ENCODE data around the gene URM1. TPM values are rescaled to one million over a fixed set of nuclear protein-coding genes. Genes with fewer than 3 reads are reported as not detected.

URM1 gene
- total RNA-seq, 1 experiment from 2014 or later: 46.6 TPM

DNA sequence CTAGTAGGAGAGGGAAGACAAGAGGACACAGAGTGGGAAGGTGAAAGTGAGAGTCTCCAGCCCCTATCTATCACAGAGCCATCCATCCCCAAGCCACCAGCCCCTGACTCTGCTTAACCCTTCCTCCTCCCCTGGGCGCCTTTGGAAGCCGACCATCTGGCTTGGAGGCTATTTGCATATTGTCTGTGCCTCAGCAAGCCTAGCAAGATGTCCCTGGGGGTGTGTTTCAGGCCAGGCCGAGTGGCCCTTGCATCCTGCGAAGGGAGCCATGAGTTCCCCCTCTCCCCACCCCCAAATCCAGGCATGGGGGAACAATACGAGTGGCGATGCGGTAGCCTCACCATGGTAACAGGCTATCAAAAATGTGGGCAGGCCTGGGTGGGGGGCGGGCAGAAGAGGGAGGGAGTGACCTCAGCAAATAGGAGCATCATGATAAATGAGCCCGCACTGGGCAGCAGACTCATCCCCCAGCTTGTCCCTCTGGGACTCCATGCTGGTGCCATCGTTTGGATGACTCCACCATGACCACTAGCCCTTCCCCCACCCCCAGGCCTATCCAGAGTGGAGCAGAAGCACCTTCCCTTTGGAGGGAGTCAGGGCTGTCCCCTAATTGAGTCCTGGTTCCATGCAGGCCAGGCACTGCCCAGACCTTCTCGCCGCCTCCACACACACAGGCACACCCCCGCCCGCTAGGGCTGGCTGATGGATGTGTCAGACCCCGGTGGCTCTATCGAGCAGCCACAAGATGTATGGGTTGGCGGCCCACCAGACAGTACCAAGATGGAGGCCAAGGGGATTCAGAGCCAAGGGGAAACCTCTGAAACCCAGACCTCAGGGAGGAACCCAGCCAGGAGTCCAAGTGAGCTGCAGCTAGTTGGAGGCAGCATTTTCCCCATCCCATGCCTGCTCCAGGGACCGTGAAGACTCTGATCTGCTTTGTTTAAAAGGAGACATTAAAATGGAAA lies 14.6 kb downstream of the URM1 start:
- H4K8ac ChIP-seq (replicated peaks; ENCODE audit: insufficient read length, low read depth, low read length): no peak overlapping the region
- H3K27ac Mint-ChIP-seq: peak overlapping the region in 1 of 3 experiments; percentile 44; a peak in 1 of 7 replicates
- no peak overlapping the region for H2BK120ac ChIP-seq (ENCODE audit: low read depth, low read length, poor library complexity, severe bottlenecking)
- no peak overlapping the region for H3K56ac ChIP-seq (ENCODE audit: insufficient read length, low read depth, low read length)
- H3T11ph ChIP-seq (ENCODE audit: low read length): no peak overlapping the region
- H3K27me3 Mint-ChIP-seq (ENCODE audit: low read depth): peaks cover 99% of the 10 kb centered on the region
- H3K23me2 ChIP-seq (ENCODE audit: insufficient read length, low read depth, low read length, poor library complexity, severe bottlenecking): no peaks in the 10 kb centered on the region
- H4K91ac ChIP-seq (ENCODE audit: insufficient read length, low read depth, low read length): no peak overlapping the region
- no peak for TF ChIP-seq CTCF (conservative IDR thresholded peaks at IDR 0.05)
- H2AK5ac ChIP-seq (ENCODE audit: insufficient read length, low read length): no peak overlapping the region
- peaks cover 32% of the 10 kb centered on the region for H3K27me3 ChIP-seq (ENCODE audit: insufficient read depth, low read length)
- no peak overlapping the region for H3K23ac ChIP-seq (ENCODE audit: insufficient read length, low read depth, low read length)
- no peaks in the 10 kb centered on the region for H3K9me3 ChIP-seq (ENCODE audit: control insufficient read depth, low read depth, low read length)
- no peak overlapping the region for H3K18ac ChIP-seq (ENCODE audit: insufficient read length, low read depth, low read length)
- H3K4me2 ChIP-seq (ENCODE audit: insufficient read depth, insufficient read length, low read length): no peak overlapping the region
- H2BK5ac ChIP-seq (ENCODE audit: insufficient read length, low read length): no peak overlapping the region
- H3K9ac ChIP-seq (ENCODE audit: extremely low read depth, insufficient read length, low read length): no peak overlapping the region
- peaks cover 24% of the 10 kb centered on the region for H3K4me1 ChIP-seq (ENCODE audit: insufficient read depth, low read length)
- no peaks in the 10 kb centered on the region for H3K79me2 ChIP-seq (ENCODE audit: insufficient read depth, low read length)
- H3K9me3 Mint-ChIP-seq: no peaks in the 10 kb centered on the region
- peak overlapping the region; percentile 14; the same call in 1 of the 2 replicates for H3K14ac ChIP-seq (ENCODE audit: insufficient read depth, low read length)
- H3K27ac ChIP-seq (ENCODE audit: insufficient read length, low read depth, low read length): no peak overlapping the region
- no peak overlapping the region for H2BK20ac ChIP-seq (ENCODE audit: low read depth, low read length, poor library complexity, severe bottlenecking)
- H2BK15ac ChIP-seq (ENCODE audit: low read depth, low read length): no peak overlapping the region
- WGBS (ENCODE audit: extremely low coverage, insufficient read length, low lambda C conversion rate): no CpG with 5 or more reads among the region's 18 CpGs
- H4K5ac ChIP-seq (ENCODE audit: insufficient read length, low read depth, low read length): no peak overlapping the region
- DNase-seq: no peak
- H2AFZ ChIP-seq (ENCODE audit: low read length): no peak overlapping the region
- no peaks in the 10 kb centered on the region for H4K20me1 ChIP-seq (ENCODE audit: control insufficient read depth, insufficient read depth, insufficient read length)
- H3K4me1 Mint-ChIP-seq: peaks cover 47 to 71% of the 10 kb centered on the region in 2 experiments
- H2BK12ac ChIP-seq (ENCODE audit: insufficient read length, low read depth, low read length): no peak overlapping the region
- 0 out of 5 replicates have a peak overlapping the region, but pooled peaks of 1 of the 2 experiments have one; percentile 25 for H3K4me3 Mint-ChIP-seq
- no peak overlapping the region for H3K4ac ChIP-seq (ENCODE audit: low read depth, low read length)
- H3K79me1 ChIP-seq (ENCODE audit: insufficient read depth, low read depth, low read length, poor library complexity, severe bottlenecking): no peaks in the 10 kb centered on the region
- H3K36me3 Mint-ChIP-seq (ENCODE audit: insufficient read depth in 1 of 3, low read depth in 3 of 3): peaks cover 13 to 44% (median 32%) of the 10 kb centered on the region in 3 experiments

Data from H9 (cell line).